Stimulated activated CD4-positive, alpha-beta T cell treated with anti-CD3 and anti-CD28 coated beads, Interleukin-1b, Interleukin-23, amount 100 ng/mL, for 24 hours (primary cell): ENCODE data around the gene PRKCE.

ENCODE experiments used
- DNase-seq, 4 experiments: peaks; one replicate each; pipeline ENCODE4 v3.0.0-alpha.2; 2020; ENCODE audit warnings: low read depth in 4 of 4, low spot score in 1 of 4

Gene PRKCE

DNA sequence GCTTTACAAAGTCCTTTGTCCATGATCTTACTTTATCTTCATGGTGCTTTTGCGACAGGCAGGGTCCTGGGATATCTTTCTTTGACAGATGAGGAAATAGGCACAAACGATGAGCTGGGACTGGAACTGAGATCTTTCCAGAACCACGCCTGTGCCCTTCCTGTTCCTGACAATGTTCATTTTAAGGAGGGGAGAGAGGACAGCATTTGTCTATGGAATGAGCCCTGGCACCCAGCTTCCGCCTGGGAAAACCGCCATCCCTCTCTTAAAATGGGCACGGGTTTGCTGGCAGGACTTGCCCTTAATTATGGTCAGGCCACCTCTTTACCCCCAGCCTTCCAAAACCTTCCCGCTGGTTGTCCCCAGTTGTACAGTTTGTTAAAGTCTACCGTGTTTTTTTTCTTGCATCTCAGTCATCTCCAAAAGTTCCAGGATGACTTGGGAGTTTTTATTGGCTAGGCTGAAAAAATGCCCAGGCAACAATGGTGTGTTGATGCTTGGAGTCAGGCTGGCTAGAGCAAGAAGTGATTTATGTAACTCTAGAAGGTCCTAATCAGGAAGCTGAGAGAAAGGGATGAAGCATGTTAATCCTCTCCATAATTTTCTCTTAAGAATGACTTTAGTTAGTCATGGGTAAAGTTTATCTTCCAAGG lies 380.8 kb downstream of the PRKCE start:
- no peak for DNase-seq

DNA sequence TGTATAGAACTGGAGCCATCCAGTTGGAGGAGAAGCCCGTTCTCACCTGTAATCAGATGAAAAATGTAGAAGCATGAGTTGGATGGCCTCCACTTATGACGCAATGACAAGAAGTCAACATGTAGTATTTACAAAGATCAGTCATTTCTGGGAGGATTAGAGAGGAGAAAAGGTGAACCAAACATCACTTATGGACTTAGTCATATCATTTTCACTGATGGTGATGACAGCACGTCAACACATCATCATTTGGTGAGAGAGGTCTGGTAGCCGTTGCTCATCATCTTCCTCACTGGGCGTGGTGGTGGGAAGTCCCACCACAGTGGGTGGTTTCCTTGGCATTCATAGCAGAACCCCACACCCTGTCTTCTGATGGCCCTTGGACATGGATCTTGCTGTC lies 381.5 kb downstream of the PRKCE start:
- DNase-seq = peak in 2 of 4 experiments; percentile 4 to 35

DNA sequence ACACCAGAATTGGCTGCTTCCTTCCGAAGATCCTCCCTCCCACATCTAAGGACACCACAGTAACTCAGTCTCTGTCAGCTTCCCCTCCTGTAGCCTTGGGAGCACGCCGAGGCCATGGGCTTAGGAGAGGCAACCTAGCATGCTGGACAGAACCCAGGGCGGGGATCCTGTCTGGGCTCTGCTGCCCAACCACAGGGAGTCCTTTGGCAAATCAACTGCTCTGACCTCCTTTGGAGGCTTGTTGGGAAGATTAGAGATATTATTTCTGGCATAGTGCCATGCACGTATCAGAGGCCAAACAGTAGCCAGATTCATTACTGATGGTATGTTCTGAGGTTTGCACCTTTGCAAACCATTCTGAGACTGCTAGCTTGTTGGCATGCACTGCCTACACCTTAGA lies 383.1 kb downstream of the PRKCE start:
- no peak for DNase-seq

DNA sequence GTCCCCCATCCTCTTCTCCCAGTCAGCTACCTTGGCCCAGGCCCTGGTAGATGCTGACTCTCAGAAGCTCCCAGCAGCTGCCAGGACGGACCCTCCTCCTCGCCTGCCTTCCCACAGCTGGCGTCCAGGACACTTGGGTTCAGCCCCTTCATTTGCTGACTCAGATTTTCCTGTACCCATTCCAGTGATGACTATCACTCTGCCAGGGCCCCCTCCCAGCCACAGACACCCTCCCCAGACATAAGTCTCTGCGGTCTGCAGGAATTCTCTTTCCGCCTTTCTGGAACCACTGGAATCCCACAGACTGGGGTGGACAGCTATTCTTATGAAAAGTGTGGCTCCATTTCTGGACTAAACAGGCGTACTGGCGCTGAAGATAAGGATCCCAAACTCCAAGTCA lies 385.5 kb downstream of the PRKCE start:
- no peak for DNase-seq

DNA sequence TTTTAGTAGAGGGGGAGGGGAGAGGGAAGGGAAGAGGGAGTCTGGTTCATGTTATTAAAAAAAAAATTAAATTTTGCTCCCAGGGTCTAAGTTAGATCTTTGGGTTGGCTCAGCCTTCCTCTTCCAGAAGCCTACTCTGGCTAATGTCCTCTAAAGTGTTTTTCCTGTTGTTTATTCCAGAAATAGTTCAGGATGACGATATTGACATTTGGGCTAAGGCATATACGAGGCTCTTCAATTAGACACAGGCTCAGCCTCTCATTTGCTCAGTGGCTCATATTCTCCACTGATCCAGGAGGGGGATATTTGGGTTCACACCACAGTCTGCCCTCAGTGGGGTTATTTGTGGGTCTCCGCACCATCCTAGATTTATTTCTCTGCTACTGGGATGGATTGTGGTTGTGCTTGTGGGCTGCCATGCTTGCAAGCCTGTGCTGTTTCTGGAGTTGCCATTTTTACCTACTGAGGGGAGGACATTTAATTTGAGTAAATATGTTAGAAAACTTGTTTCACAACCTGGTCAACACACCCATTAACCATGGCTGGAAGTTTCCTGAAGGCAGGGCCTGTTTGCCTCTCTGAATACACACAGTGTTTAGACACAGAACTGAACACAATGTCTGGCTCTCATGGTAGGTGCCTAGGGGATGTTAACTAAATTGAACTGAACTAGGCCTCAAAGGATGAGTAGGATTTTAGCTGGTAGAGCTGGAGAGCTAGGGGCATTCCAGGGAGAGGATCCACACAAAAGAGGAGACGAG lies 388.2 kb downstream of the PRKCE start:
- DNase-seq = no peak

DNA sequence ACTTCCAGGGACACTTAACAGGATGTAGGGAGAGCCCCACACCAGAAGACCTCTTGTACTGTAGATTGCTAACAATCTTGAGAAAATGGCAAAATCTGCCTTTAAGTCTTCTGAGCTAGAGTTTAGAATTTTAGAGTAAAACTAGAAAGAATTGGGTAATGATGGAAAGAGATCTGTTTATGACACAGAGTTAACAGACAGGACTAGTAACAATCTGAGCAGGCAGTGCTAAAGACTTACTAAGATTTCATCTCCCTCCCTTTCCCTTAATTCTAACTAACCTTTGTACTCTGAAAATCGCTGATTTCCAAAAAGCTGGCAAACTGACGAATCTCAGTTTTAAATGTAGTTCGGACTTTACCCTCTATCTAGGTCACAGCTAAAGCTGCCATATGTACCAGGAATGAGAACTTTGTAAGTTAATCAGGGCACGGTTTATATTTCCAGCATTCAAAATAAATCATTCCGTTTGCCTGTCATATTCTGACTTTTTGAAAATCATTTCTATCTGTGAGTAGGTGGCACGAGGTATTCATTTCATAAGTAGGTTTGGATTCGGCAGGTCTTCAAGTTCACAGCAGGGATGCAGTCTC lies 389.2 kb downstream of the PRKCE start:
- DNase-seq = no peak

DNA sequence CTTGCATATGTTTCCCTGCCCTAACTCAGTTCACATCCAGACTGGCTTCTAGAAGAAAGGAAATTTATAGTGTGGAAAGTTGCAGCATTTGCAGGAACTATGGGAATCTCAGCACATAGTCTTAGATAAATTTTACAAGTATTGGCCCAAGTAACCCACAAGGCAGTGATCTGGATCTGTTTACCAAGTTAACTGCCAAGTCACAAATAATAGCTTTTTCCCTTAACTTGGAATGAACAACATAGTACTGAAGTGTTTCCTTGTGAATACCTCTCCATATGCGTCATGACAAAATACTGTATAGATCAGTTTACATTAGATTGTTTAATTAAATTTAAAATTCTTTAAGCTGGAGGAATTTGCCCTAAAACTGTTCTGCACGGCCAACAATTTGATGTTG lies 390.0 kb downstream of the PRKCE start:
- DNase-seq = no peak

DNA sequence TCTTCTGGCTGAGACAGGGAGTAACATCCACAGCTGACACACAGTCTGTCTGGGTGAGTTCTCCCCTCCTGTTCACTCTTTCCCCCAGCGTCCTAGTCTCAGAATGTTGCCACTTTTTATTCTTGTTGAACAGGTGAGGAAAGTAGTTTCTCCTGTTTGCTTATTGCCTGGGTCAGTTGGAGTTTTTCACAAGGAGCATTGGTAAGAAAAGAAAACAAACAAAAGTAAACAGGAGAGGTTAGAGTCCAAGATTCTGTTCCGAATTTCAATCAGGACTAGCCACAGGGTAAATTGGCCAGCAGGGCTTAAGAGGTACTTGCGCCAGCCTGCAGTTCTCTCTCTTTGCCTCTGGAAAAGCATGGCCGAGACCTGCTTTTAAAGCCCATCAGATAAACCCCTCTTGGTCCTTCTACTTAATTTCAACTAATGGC lies 390.7 kb downstream of the PRKCE start:
- DNase-seq = no peak

DNA sequence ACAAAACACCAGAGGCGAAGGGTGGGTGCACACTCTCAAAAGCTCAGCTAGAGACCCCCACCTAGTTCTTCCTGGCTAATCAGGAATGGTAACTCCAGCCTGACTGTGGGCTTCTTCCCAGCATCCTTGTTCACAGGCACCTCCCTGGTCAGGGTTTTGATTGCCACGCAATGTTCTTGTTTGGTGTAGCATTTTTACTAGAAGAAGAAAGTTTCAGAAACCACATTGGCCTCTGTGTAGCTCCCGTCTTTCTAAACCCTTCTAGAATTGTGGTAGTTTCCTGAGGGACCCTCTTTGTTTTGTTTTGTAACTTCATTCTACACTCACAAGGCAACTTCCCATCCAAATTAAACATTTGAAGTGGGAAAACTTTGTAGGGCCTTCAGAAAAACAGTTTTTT lies 391.2 kb downstream of the PRKCE start:
- DNase-seq = no peak

DNA sequence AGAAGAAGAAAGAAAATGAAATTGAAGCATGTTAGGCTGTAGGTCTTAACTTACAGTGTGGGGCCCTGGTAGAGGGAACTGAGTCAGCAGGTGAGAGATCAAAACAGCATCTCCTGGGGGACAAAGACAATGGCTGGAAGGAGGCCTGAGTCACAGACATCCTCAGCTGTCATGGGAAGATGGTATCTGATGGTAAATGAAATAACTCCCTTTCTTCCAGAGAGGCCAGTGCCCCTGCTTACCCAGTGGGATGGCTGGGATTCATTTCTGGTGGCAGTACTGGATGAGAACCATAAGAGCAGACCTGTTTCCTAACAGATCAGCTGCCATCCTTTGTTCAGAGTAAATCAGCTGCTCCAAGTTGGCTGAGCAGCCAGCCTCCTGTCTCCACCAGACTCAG lies 394.4 kb downstream of the PRKCE start:
- DNase-seq = no peak

DNA sequence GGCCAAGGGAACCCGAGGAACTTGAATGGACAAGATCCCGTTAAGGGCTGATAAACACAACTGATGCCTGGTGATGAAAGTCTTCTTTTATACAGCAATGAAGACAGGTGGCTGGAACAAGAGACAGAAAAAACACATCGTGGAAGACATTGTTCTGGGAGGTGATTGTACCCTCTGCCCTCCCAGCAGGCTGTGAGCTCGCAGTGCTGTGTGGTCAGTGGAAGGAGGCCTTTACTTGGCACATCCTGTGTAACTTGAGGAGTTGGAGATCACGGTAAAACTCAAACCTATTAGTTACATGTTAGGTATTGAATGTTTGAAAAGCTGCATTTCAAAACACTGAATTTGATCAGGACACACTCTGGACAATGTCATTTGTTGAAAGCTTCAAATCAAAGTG lies 395.8 kb downstream of the PRKCE start:
- DNase-seq = no peak

DNA sequence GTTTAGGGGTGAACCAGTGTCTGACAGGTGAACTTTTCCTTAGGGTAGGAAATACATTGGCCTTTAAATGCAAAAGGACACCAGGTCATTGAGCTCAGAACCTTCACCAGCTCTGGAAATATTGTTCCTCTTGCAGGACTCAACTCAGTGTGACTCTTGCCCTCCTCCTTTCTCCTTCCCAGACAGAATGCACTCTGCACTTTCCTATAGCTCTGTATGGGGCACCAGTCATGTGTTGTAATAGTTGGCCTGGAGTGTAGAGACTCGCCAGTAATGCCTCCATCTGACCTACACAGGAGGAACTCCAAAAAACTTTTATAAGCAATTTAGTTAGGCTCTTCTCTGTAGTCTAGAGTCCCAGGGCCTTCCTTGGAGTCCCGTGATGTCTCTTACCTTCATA lies 397.2 kb downstream of the PRKCE start:
- DNase-seq = no peak

DNA sequence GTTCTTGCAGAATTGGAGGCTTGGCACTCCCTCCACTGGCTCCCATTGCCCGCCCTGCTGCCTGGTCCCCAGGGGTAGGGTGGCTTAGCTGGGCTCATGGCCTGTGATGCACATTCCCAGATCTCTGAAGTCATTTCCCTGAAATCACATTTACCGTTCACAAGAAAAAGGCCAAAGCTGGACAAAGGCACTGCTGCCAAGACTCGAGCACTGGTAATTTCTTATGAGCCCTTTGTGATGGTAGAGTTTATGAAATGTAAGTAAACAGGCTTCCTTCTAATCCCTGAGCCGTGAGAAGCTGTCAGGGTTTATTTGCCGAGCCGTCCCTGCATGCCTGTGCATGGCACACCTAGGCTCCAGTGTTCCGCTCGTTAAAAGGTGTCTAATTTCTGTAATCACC lies 398.6 kb downstream of the PRKCE start:
- DNase-seq = no peak

DNA sequence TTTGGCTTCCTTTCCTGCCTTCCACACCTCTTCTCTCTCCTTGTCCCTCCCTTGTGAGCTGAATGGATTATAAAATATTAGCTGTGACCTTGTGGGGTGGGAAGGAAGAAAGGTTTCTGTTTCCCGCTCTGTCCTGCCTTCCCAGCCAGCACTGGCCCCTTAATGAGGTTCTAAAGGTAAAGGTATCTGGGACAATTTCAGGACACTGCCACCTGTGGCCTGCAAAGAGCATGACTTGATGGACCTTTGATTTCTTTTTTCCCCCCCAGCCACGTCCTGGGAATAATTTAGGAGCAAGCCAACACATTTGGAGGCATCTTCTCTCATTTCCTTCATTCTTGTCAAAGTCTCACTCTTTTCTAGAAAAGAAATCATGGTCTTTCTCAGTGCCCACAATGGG lies 399.0 kb downstream of the PRKCE start:
- no peak for DNase-seq

DNA sequence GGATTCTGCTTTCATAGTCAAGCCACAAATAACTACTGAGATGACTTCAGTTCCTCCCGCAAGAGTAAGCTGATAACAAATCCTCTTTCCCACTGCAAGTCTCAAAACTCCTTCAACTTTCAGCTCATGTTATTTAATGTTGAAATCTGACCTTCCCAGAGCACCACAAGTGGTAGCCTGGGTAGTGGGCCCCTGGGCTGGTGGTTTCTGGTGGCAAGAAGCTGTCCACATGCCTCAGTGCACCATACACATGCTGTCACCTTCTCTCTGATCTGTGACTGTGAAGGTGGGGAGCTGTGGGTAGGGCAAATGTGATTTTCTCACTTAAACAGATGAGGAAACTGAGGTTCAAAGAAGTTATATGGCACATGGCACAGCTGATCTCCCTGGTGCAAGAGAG lies 399.6 kb downstream of the PRKCE start:
- DNase-seq = no peak

DNA sequence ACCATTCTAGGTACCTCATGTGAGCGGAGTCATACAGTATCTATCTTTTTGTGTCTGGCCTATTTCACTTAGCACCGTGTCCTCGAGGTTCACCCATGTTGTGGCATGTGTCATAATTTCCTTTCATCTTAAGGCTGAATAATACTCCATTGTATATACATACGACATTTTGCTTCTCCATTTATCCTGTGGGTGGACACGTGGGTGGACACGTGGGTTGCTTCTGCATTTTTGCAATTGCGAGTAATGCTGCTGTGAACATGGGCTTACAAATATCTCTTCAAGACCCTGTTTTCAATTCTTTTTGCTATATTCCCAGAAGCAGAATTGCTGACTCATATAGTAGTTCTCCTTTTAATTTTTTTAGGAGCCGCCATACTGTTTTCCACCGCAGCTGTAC lies 402.1 kb downstream of the PRKCE start:
- DNase-seq = no peak

DNA sequence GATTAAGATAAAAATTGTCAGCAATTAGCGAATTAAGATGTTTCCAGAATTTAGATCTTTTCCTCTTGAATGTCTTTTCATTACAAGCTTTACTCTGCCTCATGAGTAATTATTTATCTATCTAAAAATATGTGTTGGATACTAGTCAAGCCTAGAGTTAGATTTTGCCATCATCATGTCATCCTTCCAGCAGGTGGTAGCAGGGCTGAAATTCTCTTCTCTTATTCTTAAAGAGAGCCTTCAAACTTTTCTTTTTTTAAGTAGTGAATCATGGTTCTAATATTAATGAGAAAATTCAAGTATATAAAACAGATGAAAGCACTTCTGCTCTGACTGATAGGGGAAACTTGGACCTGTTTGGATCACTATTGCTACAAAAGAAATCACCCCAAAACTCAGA lies 405.1 kb downstream of the PRKCE start:
- no peak for DNase-seq

DNA sequence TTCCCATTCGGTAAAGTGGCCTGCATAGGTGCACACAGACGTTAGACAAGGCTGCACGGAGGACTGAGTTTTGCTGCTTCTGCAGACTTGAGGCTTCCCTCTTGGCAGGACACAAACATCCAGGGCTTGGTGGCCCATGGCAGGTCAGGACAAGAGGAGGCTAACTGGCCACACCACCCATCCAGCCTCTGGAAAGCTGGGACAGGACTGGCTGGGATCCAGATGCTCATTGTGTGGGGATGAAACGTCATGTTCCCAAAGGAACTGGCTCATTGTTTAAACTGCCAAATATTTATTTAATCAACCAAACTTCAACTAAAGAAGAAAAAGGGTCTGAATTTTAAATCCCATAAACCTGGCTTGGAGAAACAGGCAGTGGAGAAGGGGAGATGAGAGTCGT lies 406.7 kb downstream of the PRKCE start:
- no peak for DNase-seq

DNA sequence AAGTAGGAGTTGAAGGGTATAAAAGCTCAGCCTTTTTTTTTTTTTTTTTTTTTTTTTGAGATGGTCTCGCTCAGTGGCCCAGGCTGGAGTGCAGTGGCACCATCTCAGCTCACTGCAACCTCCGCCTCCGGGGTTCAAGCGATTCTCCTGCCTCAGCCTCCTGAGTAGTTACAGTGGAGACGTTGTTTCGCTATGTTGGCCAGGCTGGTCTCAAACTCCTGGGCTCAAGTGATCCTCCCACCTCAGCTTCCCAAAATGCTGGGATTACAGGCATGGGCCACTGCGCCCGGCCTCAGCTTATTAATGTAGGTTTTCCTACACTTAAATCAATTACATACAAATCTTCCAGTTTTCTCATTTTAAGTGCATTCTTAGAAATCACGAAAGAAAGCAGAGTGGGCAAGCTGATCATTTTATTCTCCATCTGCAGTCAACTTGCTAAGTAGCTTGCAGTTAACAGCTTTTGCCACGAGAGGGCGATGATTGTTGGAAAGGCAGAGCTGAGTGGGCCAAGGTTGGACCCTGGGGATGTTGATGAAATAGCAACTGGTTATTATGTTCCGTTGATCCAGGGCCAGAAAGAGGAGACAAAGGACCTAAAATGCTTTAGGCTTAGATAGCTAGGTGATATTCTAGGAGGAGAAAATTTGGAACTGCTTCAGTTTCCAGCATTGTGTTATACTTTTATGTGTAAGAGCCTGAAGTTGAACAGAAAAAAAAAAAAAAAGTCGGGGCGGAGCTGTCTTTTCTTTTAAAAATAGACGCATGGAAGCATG lies 411.4 kb downstream of the PRKCE start:
- DNase-seq = peak; percentile 39 to 57 (median 52)

DNA sequence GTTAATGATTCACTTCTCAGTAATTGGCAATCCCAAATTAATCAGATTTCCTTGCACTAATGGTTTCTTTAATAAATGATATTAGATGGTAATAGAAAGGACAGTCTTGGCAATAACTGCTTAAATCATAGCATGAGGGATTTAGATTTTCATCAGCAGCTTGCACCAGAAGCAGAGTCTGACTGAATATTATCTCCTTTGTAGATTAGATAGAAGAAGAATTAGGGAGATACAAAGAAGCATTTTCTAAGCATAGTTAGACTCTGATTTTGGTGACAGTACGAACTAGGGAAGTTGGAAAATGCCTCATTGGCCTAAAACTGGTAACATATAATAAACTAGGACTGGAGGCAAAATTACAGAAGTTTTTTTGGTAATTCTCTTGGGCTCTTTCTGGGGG lies 412.9 kb downstream of the PRKCE start:
- DNase-seq = no peak

DNA sequence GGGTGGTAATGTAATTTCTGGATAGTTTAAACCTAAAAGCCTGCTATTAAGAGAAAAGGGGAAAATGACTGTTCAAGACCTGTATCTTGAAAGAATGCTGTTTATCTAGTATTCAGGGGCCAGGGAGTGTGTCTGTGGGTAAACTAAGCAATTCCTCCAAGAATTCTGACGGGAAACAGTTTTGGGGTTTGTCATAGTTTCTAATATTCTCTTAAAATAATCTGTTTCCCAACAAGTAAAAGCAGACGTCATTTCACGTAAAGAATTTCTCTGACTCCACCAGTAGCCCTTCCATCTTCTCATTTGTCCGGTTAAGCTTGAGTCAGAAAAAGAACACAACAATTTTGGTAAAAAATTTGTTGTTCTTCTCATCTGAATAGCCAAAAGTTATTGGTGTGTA lies 413.7 kb downstream of the PRKCE start:
- no peak for DNase-seq

DNA sequence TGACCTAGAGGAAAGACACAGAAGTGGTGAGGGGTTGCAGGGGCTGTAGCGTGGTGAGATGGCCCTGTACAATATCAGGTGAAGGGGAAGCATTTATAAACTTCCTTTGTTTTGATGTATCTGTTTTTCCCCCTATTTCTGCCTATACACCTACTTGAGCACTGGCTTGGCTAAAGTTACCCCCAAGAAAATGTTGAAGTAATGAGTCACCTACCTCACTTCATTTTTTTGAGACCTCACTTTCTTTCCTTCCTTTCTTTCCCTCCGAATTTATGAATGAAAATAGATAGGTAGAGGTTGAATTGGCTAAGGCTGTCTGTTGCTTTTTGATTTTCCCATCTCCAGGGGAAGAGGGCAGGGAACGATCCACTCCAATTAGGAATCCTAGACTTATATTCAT lies 414.6 kb downstream of the PRKCE start:
- no peak for DNase-seq
